Stimulated activated CD8-positive, alpha-beta memory T cell treated with anti-CD3 and anti-CD28 coated beads, Interleukin-12 subunit alpha, Interleukin-12 subunit beta, amount 100 ng/mL, for 4 hours (primary cell): Measurements from ENCODE around the gene NBAS.
A peak's percentile ranks its signal among the peaks of the same experiment; 100 is the strongest.

ENCODE experiments used
- DNase-seq: peaks from one replicate; pipeline ENCODE4 v3.0.0-alpha.2; 2020; ENCODE audit warnings: low read depth

Gene NBAS

DNA sequence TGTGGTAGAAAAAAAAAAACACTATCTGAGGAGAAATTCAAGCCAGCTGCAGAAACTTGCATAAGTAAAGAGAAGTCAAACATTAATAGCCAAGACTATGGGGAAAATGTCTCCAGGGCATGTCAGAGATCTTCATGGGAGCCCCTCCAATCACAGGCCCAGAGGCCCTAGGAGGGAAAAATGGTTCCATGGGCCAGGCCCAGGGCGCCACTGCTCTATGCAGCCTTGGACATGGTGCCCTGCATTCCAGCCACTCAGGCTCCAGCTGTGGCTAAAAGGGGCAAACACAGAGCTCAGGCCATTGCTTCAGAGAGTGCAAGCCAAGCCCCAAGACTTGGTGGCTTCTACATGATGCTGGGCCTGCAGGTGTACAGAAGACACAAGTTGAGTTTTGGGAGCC, 354.7 kb downstream of the NBAS start:
- DNase-seq = no peak

DNA sequence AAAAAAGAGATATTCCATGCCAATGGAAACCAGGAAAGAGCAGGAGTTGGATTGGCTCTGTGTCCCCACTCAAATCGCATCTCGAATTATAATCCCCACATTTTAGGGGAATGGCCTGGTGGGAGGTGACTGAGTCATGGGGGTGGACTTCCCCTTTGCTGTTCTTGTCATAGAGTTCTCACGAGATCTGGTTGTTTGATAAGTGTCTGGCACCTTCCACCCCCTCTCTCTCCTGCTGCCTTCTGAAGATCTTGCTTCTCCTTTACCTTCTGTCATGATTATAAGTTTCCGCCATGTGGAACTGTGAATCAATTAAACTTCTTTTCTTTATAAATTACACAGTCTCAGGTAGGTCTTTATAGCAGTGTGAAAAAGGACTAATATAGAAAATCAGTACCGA, 355.6 kb downstream of the NBAS start:
- no peak for DNase-seq

DNA sequence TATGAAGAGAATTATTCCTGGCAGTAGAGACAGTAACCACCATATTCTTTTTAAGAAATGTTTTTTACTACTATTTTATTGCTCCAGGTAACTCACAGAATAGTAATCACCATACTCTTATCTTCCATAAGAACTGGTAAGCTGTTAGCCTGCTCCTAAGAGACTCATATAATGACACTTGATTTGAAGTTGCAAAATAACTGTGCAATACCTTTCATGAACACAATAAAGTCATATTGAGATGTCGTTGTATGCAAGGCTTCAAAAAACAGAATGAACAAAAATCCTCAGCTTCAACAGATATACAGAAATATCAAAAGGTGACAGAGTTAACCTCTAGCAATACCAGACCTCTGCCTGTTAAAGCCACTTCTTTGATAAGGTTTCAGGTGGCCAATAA, 360.1 kb downstream of the NBAS start:
- no peak for DNase-seq

DNA sequence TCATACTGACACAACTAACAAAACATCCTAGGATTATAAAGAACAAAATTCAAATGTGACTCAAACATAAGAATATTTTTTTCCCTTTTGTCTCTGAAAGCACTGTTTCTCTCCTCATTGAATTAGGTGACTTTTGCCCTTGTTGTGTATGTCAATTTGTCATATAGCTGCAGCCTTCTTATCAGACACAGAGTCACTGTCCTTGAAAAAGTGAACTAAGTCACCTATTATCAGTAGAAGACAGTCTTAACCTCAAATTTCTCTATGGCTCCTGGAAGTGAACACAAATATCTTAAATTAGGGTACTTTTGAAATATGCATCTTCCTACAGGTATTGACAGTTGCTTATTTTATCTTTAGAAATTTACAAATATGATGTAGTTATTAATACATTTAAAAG, 360.6 kb downstream of the NBAS start:
- no peak for DNase-seq

DNA sequence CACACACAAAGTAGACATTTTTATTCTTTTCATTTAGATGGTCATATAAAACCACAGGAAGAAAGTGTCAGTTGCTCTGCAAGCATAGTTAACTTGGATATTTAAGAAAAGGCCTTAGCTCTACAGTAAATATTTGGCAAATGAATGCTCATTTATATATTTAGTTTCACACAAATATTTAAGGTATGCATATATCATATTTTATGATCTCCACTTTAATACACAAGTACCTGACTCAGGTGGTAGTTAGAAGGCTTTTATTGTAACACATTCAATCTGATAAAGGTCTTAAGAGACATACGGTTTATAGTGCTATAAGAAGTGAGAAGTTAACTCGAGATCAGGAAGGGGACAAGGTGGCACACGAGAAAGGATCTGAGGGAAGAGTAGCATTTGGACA, 363.1 kb downstream of the NBAS start:
- DNase-seq = no peak

DNA sequence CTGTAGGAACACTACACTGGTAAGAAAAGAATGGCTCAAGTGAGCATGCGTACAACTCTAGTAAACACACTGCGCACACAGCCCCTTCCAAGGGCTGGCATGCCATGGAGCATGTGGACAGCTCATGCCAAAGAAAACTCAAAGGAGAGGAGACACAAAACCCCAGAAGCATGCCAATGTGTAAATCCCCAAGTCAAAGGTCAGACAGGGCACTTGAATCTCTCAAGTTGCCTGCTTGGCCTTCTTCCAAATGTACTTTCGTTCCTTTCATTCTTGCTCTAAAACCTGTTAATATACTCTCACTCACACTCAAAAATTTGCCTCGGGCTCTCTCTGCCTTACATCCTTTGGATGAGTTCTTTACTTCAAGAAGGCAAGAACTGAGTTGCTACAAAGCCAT, 365.3 kb downstream of the NBAS start:
- no peak for DNase-seq

DNA sequence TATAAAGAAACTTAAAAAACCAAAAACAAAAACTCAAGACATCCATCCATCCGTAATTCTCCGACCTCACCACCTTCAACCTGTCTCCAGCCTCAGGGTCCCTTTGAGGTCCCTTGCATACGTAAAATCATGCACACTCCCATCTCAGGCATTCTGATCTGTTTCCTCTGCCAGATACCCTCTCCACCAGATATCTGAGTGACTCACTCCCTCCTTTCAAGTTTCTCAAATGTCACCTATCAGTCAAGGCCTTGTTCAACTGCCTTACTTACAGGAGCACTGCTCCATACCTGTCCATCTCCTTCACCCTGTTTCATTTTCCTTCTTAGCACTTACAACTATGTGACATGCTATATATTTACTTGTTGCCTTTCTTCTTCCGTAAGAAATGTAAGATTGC, 369.3 kb downstream of the NBAS start:
- DNase-seq = no peak

DNA sequence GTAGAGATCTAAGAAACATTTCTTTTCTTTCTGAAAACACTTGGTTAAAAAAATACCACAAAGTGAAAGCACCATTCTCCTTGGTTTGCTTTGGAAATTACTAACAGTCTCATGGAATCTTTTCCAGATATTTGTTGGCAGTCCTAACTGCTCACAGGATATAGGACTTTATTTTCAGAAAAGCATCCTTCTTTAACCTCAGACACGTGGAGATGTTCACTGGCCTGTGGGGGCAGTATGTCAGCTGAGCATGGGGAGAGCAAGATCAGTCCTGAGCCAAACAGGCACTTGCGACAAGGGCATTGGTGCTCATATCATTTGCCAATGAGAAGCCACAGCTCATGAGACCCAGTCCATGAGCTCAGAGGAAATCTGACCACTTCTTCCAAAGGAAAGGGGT, 371.9 kb downstream of the NBAS start:
- DNase-seq = no peak

DNA sequence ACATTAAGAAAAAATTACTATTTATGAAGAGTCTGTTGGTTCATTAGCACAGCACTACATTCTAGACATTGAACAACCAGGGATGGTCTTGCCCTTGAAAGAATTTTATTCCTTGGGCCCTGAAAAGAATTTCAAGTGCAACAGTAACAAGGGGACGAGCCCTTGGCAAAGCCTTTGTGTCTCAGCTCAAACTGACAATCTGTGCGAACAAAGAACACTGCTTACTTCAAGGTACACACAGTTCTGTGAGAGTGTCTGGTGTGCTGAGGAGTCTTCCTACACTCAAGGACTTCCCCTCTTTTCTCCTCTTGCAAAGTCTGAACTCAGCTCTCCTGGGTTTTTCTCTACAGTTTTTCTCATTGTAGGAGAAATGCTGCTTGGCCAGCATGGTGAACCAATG, 373.4 kb downstream of the NBAS start:
- DNase-seq = no peak

DNA sequence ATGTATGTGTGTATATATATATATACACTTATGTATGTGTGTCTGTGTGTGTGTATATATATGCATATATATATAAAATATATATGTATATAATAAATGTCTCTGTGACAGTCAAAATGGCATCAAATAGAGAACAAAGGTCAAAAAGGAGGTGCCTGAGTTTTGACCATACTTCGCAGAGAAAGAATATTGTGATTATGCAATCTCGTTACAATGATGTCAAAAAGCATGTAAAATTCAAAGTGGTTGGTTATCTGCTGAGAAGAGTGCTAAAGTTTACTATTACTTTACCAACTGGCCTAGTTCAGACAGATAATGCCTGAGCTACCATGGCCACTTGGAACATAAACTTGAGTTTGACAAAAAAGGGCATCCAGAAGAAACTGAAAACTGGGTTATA, 375.0 kb downstream of the NBAS start:
- DNase-seq = no peak

DNA sequence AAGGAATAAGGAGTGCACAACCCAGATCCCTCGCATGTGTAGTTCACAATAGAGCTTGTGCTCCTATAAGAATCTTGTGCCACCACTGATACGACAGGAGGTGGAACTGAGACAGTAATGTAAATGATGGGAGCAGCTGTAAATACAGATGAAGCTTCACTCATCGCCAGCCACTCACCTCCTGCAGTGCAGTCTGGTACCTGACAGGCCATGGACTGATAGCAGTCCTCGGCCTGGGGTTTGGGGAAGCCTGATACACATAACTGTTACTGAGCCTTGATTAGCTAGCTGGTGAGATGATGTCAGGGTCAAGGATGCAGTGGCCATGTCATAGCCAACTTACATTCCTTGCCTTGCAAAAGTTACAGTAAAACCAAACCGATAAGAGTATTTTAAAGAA, 376.6 kb downstream of the NBAS start:
- no peak for DNase-seq

DNA sequence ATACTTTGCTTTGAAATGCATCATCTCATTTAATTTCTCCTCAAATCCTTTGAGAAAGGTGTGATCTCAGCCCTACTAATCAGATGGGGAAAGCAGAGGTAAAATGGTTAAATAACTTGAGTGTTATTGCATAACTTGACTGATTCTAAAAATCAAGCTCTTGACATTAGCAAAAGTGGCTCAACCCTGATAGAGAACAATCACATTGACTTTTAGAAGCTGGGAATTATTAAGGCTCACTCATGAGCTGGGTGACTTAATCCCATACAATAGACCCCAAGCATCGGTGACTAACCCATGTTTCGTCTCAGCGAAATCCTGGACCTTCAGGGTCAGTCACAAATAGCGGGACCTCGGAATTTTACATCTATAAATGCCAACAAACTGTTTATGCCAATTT, 378.9 kb downstream of the NBAS start:
- no peak for DNase-seq

DNA sequence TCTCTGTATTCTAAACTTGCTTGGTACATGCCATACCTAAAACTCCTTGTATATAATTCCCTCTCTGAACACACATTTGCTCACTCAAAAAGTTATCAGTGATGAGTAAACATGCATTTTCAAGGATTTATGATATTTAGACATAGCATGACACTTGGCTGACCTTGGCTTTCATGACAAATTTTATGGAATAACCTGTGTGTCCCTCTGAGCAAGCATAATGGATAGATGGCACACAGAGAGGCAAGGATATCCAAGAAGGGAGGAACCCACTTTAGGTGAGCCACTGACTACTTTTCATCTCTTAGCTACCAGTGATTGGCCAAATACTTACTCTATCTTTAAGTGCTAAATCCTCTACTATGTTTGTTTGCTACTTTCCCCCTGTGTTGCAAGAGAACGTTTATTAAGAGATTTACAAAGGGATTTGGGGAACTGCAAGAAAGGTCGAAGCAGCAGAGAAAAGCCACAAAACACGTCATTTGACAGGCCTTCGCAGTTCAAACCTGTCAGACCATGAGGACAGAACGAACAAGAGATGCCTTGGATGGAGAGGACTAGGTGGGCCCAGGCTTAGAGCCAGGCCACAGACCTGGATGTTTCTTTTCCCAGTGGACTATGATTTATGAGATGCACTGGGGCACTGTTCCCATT, 379.9 kb downstream of the NBAS start:
- no peak for DNase-seq

DNA sequence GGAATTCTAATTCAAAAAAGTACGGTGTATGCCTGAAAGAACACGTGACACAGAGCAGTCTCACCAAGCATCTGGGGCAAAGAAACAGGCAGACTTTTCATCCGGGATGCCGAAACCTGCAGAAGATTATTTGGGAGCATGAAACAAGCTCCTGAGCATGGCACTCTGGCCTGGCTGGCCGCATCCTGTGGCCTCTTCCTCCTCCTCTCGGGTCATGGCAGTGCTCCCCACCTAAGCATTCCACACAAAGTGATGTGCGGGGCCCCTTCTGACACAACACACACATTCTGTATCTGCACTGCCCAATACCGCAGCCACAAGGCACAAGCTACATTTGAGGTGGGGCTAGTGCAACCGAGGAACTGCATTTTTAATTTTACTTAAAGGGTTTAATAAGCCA, 380.8 kb downstream of the NBAS start:
- DNase-seq = no peak

DNA sequence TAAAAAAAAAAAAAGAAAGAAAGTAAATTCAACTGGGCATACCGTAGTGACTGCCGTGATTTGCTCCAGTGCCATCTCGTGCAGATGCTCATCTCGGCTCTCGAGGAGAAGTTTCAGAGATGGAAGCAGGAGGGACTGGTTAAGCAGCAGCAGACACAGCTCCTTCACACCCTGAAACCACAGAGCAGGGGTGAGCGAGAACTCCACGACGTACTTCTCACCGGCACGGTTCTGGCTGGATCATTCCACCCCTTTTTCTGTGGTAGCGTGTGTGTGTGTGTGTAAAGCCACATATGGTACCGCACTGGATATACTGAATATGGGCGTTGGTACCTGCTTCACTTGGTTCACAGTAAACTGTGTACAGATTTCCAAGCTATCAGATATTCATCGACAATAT, 382.2 kb downstream of the NBAS start:
- DNase-seq = no peak

DNA sequence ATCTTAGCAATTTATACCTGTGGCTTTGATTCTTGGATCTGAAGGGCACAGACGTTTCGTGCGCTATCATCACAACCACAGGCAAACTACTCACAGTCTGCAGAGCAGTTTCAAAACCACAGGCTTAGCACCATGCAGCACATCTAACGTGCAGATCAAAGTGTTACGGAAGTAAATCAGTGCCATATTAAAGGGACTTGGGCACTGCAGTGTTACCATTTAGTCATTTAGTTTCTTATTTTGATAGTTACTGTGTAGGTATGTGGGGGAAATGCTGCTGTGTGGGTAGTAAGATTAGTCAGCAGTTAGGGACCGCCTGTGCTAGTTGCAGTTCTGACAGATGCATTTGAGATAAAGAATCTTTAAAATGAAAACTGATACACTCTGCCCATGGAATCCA, 384.0 kb downstream of the NBAS start:
- peak; percentile 29 for DNase-seq

DNA sequence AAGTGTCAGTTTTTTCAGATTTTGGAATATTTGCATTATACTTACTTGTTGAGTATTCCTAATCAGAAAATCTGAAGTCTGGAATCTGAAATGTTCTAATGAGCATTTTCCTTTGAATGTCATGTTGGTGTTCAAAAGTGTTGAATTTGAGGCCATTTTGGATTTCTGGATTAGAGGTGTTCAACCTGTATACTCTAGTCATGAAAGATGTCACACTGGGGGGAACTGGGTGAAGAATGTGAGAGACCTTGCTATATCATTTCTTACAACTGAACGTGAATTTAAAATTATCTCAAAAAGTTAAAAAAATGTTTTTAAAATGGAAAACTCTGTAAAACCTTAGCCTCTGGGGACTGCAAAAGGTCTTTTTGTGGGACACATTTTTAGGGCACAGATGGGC, 384.5 kb downstream of the NBAS start:
- no peak for DNase-seq

DNA sequence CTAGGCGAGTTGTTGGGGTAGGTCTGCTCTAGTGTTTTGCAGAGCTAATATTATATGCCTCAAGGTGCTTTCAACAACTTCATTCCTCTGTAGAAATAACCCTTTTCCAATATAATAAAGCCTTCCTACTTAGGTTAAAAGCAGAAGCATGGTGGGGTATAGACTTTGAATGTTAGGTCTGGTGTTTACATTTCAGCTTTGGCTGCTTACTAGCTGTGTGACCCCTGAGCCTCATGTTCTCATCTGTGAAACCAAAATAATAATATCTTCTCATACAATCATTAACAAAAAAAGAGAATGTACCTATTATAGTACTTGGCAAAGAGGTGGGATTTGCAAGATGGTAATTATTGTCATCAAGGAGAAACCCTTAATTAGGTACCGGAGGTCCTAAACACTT, 386.6 kb downstream of the NBAS start:
- no peak for DNase-seq

DNA sequence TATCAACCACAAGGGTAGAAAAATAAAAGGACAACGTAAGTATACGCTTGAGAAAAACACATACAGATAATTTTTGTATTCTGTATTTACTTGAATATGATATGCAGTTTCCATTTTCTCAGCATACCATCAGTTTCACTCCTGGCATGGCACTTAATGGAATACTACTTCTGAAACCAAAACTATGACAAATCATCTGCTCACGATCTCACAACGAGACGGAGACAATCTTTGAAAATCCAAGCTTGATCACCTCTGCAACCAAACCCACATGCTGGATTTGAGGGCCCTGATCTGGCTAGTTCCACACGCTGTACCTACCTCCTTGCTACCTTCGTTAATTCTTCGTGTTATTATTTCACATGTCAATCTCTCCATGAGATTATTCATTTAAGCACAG, 387.6 kb downstream of the NBAS start:
- no peak for DNase-seq

DNA sequence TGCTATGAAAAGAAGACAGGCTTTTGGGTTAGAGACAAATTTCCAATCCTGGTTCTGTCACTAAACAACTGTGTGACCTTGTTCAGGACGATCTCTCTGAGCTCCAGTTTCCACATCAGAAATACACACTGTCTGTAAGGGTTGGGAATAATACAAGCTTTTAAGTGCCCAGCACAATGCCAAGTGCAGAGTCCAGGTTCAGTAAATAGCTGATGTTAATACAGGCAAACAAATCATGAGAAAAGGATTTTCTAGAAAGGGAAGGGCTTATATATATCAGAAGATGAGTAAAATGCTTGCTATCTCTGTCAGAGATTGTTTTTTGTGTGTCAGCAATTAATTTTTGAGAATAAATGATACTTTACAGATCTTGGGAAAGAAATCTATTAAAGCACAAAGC, 388.3 kb downstream of the NBAS start:
- DNase-seq = no peak

DNA sequence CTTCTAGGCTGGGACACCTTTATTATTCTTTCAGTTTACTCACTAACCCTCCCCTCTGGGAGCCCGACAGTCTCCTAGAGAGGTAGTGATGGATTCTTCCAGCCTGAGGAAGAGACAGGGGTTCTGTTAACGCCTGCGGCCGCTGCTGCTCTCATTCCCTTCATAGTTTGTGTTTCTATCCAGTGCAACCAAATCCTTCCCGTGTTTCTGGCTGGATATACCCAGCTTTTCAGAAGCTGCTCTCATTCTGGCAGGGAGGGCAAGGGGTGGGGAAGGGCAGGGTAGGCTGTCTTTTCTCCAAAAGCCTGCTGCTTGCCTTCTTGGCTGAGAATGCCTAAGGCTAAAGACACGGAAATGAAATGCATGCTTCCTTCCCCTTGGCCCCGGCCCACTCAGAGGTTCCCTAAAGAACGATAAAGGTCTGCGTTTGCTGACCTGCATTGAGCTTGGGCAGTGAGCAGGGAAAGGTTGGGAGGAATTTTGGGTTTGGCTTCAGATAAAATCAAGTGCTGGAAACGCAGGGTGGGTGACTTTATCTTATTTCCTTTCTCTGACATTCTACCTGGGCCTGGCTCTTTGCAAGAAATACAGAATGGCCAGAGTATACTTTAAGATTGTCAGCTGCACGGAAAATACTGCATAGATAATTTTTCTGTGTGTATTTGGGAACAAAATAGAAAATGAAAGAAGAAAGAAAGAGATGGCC, 390.9 kb downstream of the NBAS start:
- DNase-seq = no peak

DNA sequence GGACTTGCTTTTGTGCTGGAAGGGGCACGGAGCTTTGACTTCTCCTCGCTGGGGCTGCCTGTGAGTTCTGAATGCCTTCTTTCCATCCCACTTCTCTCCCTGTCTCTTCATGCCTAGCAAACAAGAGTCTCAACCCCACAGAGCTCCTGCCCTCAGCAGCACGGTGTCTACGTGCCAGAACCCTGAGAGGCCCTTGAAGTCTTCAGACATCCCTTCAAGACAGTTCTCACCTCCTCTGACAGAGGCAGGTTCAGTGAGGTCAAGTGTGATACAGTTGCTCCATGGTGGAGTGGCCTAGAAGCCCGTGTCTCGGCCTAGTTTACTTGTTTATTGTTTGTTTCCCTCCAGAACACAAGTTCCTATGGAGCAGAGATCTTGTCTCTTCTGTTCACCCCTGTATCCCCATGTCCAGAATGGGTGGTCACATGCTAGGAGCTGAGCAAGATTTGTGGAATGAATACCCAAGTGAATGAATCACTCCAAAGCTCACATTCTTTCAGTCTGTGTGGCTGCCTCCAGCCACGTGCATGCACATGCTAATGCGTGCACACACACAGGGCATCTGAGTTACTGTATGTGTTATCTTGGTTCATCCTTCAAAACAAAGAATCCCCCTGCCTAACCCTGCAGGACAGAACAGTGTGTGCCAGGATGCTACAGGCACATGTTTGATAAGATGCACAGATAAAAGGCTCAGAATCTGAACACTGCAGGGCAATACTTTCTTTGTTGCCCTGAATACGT, 391.6 kb downstream of the NBAS start:
- no peak for DNase-seq

DNA sequence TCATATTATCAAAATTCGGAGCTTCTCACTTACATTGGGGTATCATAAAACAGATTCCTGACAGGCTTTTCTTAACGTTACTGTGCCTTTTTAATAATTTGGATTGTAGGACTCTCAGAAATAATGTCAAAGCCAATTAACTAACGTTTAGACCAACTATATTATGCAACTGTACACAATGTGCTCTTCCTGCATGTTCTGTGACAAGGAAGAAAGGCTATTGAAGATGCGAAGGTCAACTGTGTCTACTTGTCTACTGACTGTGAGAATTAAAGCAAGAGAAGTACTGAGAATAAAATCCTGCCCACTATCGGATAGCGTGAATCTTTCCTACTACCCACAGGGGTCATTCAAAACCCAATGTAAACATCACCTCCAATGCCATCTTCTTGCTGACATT, 393.0 kb downstream of the NBAS start:
- no peak for DNase-seq

DNA sequence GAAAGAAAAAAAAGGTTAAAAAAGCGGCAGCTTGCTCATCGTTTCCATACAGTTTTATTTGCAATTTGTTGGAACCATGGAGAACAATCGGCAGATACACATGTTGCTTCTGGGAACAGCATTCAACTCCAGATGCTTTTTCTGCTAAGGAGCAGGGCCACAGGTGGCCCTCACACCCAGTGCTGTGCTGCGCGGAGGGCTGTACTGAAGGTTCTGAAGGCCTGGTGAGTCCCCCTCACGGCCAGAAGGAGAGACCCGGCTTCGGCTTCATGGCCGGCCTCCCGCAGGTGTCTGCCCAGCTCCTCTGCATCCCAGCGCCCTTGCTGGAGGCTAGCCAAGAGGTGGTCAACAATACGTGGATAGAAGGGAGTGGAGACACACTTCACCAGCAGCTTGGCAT, 394.3 kb downstream of the NBAS start:
- DNase-seq = no peak
